Muscle layer of colon (tissue), 2 donors: Measurements from ENCODE around the gene UBA7.

Experiments
- H3K27ac ChIP-seq: one replicate; pipeline ENCODE4 v1.7.0; 2013; ENCODE audit warnings: low read depth, mild to moderate bottlenecking, low read length, moderate library complexity
- H3K27me3 ChIP-seq, 2 donors: one replicate each; pipeline ENCODE4 v1.7.0; 2013; ENCODE audit warnings: low read length in 2 of 2, mild to moderate bottlenecking in 2 of 2; ENCODE audit not compliant: insufficient read depth in 2 of 2, control insufficient read depth in 1 of 2
- H3K36me3 ChIP-seq: one replicate; pipeline ENCODE4 v1.7.0; 2013; ENCODE audit warnings: mild to moderate bottlenecking, low read length; ENCODE audit not compliant: insufficient read depth
- H3K4me1 ChIP-seq: one replicate; pipeline ENCODE4 v1.7.0; 2013; ENCODE audit warnings: mild to moderate bottlenecking, low read length; ENCODE audit not compliant: insufficient read depth
- H3K4me3 ChIP-seq, 2 donors: one replicate each; pipeline ENCODE4 v1.7.0; 2013; ENCODE audit warnings: low read length in 2 of 2, low read depth in 1 of 2, mild to moderate bottlenecking in 1 of 2, moderate library complexity in 1 of 2
- H3K9ac ChIP-seq: one replicate; pipeline ENCODE4 v1.7.0; 2013; ENCODE audit warnings: low read length
- H3K9me3 ChIP-seq: one replicate; pipeline ENCODE4 v1.7.0; 2013; ENCODE audit warnings: mild to moderate bottlenecking, low read length
- donor health status: abdominal sarcoma.
- donor health status: Adenocarcinoma of cecum.

The UBA7 gene

DNA sequence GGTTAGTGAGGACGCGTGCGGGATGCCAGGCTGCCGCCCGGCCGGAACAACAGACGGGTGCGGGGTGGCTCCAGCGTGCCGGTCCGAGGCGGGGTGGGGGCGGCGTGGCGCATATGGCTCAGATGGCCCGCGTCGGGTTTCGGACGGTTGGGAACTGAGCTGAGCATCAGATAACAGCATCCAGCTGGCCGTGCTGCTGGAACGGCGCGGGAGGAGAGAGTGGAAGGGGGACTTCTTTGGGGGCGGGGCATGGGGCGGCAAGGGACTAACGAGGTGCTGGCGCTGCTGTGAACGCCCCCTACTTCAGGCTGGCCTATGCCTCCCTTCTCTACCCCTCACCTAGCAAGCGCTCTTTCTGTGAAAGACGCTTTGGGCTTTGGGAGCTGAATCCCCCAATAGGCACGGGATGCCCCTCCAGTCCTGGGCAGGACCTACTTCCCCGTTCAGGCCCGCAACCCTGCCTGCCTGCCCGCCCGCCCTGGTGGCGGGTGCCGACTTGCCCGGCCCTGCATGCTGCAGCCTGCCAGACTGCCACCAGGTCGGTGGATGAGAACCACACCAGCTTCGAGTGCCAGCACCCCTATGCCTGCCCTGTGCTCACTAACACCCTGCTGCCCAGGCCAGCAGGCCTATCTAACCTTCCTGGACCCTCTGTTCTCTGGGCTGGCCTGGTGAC, 10.2 kb downstream of the UBA7 start:
- Histone ChIP-seq H3K27me3 (no peaks in the 10 kb centered on the region), H3K27ac (peak overlapping the region; percentile 85), H3K4me3 (peak overlapping the region; percentile 75 to 84), H3K36me3 (peaks cover under 1% of the 10 kb centered on the region), H3K4me1 (peaks cover 31% of the 10 kb centered on the region), H3K9ac (peak overlapping the region; percentile 65), H3K9me3 (no peaks in the 10 kb centered on the region)

DNA sequence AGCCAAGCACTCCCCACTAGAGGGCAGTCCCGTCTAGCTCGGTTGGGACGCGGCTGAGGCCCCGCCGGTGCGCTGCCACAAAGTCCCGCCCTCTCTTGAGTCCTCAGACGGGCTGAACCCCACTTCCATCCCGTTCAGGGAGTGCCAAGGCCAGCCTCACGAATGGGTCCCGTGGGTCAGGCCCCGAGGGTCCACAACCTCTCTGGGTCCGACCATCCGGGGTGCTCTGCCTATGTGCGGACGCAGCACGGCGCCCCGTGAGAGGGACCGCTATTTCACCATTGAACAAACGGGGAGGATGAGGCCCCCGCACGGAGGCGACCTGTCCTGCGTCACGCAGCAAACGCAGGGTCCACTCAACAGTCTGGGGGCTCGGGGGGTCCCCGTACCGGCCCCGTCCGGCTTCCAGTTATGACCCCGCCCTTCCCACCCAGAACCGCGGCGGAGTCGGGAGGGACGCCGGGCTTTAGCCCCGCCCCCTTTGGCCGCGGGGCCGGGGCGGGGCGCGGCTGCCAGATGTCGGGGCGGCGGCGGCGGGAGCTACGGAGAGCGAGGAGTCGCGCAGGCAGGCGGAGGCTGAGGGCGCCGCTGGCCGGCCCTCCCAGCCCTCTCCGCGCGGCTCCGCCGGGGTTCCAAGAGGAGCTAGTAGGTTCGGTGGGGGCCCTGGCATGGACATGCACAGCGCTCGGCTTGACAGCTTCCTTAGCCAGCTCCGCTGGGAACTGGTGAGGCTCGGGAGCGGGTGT, 10.9 kb downstream of the UBA7 start, which contains the start of gene INKA1:
INKA1 (plus strand) TSS at position 543 of the 746 bp plus-strand sequence; CDS start at position 675, 132 bp downstream.
- H3K27ac ChIP-seq: peak within 1 kb of the TSS; percentile 92
- peak within 1 kb of the TSS; percentile 75 to 84 for H3K4me3 ChIP-seq
- H3K9me3 ChIP-seq: no peaks in the 10 kb centered on the region
- H3K4me1 ChIP-seq: peaks cover 31% of the 10 kb centered on the region
- H3K27me3 ChIP-seq: no peaks in the 10 kb centered on the region
- H3K36me3 ChIP-seq: no peaks in the 10 kb centered on the region
- H3K9ac ChIP-seq: peak within 1 kb of the TSS; percentile 65

DNA sequence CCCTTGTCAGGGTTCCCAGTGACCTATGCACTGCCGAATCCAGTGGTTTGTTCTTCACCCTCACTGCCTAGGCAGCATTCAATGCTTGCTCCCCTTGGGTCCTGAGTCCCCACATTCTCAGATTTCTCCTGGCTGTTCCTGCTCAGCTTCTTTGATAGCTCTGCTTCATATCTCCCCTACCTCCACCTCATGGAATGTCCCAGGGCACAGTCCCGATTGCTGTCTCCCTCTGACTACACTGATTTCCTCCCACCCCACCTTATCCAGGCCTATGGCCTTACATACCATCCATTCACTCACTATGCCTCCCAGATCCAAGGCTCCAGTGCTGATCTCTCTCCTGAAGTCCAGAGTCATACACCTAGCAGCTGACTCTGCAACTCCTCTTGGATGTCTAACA, 12.6 kb downstream of the UBA7 start:
- Histone ChIP-seq H3K27me3 (no peaks in the 10 kb centered on the region), H3K9me3 (no peaks in the 10 kb centered on the region), H3K36me3 (no peaks in the 10 kb centered on the region), H3K4me1 (peaks cover 22% of the 10 kb centered on the region), H3K4me3 (no peak overlapping the region), H3K27ac (no peak overlapping the region), H3K9ac (no peak overlapping the region)

DNA sequence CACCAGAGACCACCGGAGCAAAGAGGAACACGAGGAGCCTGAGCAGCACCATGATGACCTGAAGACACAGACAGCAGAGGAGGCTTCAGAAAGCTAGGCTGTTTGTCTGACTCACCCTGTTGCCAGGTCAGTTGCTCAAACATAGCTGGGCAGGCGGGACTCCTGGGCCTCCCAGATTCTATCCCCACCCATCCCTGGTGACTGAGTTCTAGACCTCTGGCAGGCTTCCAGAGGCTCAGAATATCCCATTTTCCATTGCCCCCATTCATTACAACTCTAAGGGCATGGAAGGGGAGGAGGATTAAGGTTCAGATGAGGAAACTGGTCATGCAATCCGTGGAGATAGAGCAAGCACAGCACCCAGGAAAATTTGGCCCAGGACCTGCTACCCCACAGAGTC, 14.0 kb downstream of the UBA7 start, which contains the start of gene CDHR4:
CDHR4 (minus strand) TSS at position 113 of the 400 bp plus-strand sequence; CDS start at position 52, 61 bp downstream.
- Histone ChIP-seq H3K27ac (no peak within 1 kb of the TSS), H3K9me3 (no peaks in the 10 kb centered on the region), H3K4me3 (no peak within 1 kb of the TSS), H3K27me3 (no peaks in the 10 kb centered on the region), H3K9ac (no peak within 1 kb of the TSS), H3K4me1 (peaks cover 10% of the 10 kb centered on the region), H3K36me3 (no peaks in the 10 kb centered on the region)

GRCh38 chr3:49799105-49799504, 14.6 kb downstream of the UBA7 start:
- Histone ChIP-seq H3K27ac (no peak overlapping the region), H3K9me3 (no peaks in the 10 kb centered on the region), H3K4me3 (no peak overlapping the region), H3K4me1 (peaks cover 10% of the 10 kb centered on the region), H3K36me3 (no peaks in the 10 kb centered on the region), H3K27me3 (no peaks in the 10 kb centered on the region), H3K9ac (no peak overlapping the region)

DNA sequence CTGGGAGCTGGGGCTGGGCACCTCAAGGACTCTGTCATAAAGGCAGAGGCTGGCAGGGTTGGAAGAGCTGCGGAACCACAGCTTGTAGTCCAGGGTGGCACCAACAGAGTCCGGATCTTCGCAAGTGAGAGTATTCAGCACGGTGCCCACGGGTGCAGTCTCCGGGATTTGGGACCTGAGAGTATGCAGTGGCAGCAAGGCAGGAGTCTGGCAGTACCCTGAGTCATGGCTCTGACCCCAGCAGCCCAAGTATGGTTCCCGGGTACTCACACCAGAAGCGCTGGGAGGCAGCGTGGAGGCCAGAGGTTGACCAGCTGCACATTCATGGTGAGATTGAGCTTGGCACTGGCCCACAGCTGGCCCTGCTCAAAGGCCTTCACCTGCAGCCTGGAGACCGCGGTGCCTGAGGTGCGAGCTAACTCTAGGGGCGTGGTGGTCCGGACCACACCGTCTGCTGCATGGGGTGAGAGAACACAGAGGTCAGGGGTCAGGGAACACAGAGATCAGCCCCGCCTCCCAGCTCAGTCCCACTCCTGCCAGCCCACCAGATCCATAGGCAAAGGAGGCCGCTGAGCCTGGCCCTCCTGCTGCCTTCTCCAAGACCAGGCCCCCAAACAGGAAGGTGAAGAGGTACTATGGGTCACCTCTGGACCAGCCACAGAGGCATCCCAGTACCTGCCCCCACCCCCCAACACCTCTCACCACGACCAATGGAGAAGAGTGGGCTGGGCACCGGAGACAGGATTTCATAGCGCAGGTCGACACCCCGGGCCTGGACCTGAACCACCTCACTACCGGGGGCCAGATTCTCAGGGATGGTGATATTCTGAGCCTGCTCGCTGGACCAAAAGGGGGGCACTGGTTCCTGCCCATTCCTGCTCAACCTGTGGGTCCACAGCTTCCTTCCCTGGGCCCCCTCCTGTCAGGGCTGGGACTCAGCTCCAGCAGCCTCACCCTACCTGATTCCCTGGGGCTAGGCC, 18.5 kb downstream of the UBA7 start:
- no peak overlapping the region for H3K9ac ChIP-seq
- no peak overlapping the region for H3K4me3 ChIP-seq
- H3K4me1 ChIP-seq: no peaks in the 10 kb centered on the region

GRCh38 chr3:49794431-49794830, 19.3 kb downstream of the UBA7 start:
- H3K27ac ChIP-seq: no peak overlapping the region
- no peaks in the 10 kb centered on the region for H3K9me3 ChIP-seq
- no peaks in the 10 kb centered on the region for H3K4me1 ChIP-seq
- H3K4me3 ChIP-seq: no peak overlapping the region
- H3K27me3 ChIP-seq: no peaks in the 10 kb centered on the region
- H3K9ac ChIP-seq: no peak overlapping the region
- H3K36me3 ChIP-seq: no peaks in the 10 kb centered on the region

More for the DNA sequence above, 18.5 kb downstream of the UBA7 start:
- Histone ChIP-seq H3K9me3 (no peaks in the 10 kb centered on the region), H3K36me3 (no peaks in the 10 kb centered on the region), H3K27ac (no peak overlapping the region), H3K27me3 (no peaks in the 10 kb centered on the region)

- H3K4me3 ChIP-seq: no peak overlapping the region
- no peaks in the 10 kb centered on the region for H3K36me3 ChIP-seq
- no peaks in the 10 kb centered on the region for H3K9me3 ChIP-seq
- no peaks in the 10 kb centered on the region for H3K4me1 ChIP-seq
- H3K27ac ChIP-seq: no peak overlapping the region
- no peaks in the 10 kb centered on the region for H3K27me3 ChIP-seq
- no peak overlapping the region for H3K9ac ChIP-seq
Observed at GRCh38 chr3:49793486-49794085, 20.2 kb downstream of the UBA7 start.

DNA sequence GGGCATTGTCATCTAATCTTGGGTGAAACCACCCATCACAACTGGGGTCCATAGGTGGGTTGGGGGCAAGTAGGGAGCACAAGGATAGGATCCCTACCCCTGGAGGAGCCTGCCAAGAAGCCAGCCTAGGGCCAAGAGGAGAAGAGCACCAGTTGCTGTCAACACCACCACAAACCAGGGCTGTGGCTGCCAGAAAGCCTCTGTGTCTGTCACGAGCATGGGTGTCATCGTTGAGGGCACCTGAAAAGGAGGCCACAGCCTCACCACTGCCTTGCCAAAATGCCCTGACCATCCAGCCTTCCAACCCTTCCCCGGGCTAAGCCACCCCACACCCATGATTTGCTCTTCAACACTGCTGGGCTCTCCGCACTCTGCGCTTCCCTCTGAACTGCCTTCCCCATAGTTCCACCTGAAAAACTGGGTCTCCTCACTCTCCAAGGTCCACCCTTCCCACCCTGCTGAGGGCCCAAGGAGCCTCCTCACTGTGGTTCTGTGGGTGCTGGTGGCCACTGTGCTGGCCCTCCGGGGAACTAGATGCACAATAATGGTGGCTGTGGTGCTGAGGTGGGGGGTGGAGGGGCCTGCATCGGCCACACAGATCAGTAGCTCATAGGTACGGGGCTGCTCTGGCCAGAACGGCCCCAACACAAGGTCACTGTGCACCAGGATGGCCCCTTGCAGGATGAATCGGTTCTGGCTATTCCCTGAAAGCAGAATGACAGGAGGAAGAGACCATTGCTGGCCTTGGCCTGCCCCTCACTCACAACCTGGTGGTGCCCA, 21.2 kb downstream of the UBA7 start:
- no peaks in the 10 kb centered on the region for H3K27me3 ChIP-seq
- H3K36me3 ChIP-seq: no peaks in the 10 kb centered on the region
- no peak overlapping the region for H3K9ac ChIP-seq
- H3K4me1 ChIP-seq: no peaks in the 10 kb centered on the region
- no peak overlapping the region for H3K27ac ChIP-seq
- H3K9me3 ChIP-seq: no peaks in the 10 kb centered on the region
- H3K4me3 ChIP-seq: no peak overlapping the region

DNA sequence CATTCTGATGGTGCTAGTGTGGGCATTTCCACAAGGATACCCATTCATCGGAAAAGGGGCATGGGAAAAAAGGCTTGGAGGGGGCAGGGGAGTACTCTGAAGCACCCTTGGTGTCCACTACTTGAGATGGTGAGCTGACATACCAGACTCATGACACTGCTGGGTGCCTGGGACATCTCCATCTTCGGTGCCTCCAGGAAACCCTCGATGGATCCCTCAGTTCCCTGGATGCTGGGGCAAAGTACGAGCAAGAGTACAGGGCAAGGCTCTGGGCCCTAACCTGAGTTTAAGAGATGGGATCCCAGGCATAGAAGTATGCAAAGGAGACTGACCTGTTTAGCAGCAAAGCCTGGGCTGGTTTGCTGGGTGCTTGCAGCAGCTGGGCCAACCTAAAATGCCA, 22.2 kb downstream of the UBA7 start:
- Histone ChIP-seq H3K9me3 (no peaks in the 10 kb centered on the region), H3K9ac (no peak overlapping the region)

More for the DNA sequence above, 22.2 kb downstream of the UBA7 start:
- no peak overlapping the region for H3K4me3 ChIP-seq
- H3K4me1 ChIP-seq: peaks cover 8% of the 10 kb centered on the region
- H3K36me3 ChIP-seq: no peaks in the 10 kb centered on the region
- no peak overlapping the region for H3K27ac ChIP-seq
- no peaks in the 10 kb centered on the region for H3K27me3 ChIP-seq
